Choroid plexus epithelial cell (primary cell): ENCODE results near the gene ACTR1B.
"Not testable (repeated sequence)": the region's sequence is repeated elsewhere in the genome, so short reads cannot be mapped to it uniquely, and the experiment has no call there.

Experiments used
- DNase-seq: peaks from one replicate; pipeline ENCODE4 v3.0.0-alpha.2; 2010; ENCODE audit warnings: low read depth
- H3K4me3 ChIP-seq: 2 replicates; pipeline ENCODE4 v1.5.1; 2011; ENCODE audit warnings: low read depth, mild to moderate bottlenecking, control low read depth, low read length, moderate library complexity
- CTCF ChIP-seq: conservative IDR thresholded peaks from 2 replicates; pipeline ENCODE4 v1.5.1; 2011; ENCODE audit warnings: low read depth, mild to moderate bottlenecking, control low read depth, inconsistent platforms, low read length, moderate library complexity

ACTR1B gene

GRCh38 chr2:97688062-97688827 lies 24.4 kb upstream of the ACTR1B start:
- H3K4me3 ChIP-seq, result no peak overlapping the region
- no peak for TF ChIP-seq CTCF
- no peak for DNase-seq

GRCh38 chr2:97687235-97687634 lies 23.4 kb upstream of the ACTR1B start:
- H3K4me3 ChIP-seq, DNase-seq: not testable (repeated sequence)

GRCh38 chr2:97678298-97678697 lies 14.5 kb upstream of the ACTR1B start:
- no peak overlapping the region for H3K4me3 ChIP-seq
- no peak for DNase-seq
- no peak for TF ChIP-seq CTCF

- no peak for DNase-seq
- H3K4me3 ChIP-seq, result no peak overlapping the region
- TF ChIP-seq CTCF, result no peak
Observed at GRCh38 chr2:97677480-97677879, 13.6 kb upstream of the ACTR1B start.

- no peak for TF ChIP-seq CTCF
- H3K4me3 ChIP-seq, result no peak overlapping the region
- no peak for DNase-seq
Observed at GRCh38 chr2:97676620-97677019, 12.8 kb upstream of the ACTR1B start.

GRCh38 chr2:97675430-97676113 lies 11.7 kb upstream of the ACTR1B start:
- TF ChIP-seq CTCF, result no peak
- no peak overlapping the region for H3K4me3 ChIP-seq
- DNase-seq, result no peak

- no peak for DNase-seq
- TF ChIP-seq CTCF, result no peak
- H3K4me3 ChIP-seq, result no peak overlapping the region
Observed at GRCh38 chr2:97673915-97674283, 10.1 kb upstream of the ACTR1B start.
